ENCODE results near the gene ADGRD1. TPM values are rescaled to one million over a fixed set of nuclear protein-coding genes. Genes with fewer than 3 reads are reported as not detected.

ADGRD1 gene
- total RNA-seq, 1 donor from 2014 or later = 99.5 TPM

DNA sequence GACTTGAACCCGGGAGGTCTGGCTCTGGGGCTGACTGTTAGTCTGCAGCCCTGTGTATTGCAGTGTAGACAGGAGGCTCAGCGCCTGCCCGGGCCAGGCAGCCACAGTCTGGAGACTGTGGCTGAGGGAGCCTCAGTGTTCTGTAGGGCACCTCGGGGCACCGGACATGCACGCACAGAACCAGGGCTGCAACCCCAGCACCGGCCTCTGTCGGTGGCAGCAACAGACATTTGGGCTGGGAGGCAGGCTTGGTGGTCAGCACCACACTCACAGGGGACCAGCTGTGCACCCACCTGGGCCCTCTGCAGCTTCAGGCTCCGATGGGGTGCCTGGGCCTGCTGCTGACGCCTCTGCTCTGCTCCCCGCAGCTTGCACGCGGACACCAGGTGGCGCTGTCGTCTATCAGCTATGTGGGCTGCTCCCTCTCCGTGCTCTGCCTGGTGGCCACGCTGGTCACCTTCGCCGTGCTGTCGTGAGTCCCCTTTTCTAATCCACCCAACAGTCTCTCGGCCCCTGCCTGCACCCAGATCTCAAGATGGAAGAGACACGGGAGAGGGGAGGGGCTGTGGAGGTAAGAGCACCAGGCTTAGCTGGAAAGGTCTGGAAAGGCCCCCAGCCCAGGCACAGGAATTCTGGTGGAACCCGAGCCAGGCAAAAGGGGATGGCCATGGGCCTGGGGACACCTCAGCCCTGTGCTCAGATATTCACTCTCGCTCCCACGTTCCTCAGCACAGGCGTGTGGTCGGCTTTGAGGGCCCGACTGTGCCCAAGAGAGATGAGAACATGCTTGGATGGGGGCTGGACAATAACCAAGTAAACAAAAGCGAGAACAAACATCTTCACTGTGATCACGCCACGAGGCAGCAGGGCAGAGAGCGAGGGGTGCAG, 151.0 kb downstream of the ADGRD1 start:
- no peaks in the 10 kb centered on the region for H3K9me3 ChIP-seq (replicated peaks)
- H3K27me3 ChIP-seq (ENCODE audit: low read depth) = no peaks in the 10 kb centered on the region
- intact Hi-C loops (cut with micrococcal nuclease) = no loop called here
- no peak overlapping the region for H3K4me3 ChIP-seq
- TF ChIP-seq, protein P1, sequence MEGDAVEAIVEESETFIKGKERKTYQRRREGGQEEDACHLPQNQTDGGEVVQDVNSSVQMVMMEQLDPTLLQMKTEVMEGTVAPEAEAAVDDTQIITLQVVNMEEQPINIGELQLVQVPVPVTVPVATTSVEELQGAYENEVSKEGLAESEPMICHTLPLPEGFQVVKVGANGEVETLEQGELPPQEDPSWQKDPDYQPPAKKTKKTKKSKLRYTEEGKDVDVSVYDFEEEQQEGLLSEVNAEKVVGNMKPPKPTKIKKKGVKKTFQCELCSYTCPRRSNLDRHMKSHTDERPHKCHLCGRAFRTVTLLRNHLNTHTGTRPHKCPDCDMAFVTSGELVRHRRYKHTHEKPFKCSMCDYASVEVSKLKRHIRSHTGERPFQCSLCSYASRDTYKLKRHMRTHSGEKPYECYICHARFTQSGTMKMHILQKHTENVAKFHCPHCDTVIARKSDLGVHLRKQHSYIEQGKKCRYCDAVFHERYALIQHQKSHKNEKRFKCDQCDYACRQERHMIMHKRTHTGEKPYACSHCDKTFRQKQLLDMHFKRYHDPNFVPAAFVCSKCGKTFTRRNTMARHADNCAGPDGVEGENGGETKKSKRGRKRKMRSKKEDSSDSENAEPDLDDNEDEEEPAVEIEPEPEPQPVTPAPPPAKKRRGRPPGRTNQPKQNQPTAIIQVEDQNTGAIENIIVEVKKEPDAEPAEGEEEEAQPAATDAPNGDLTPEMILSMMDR (IDR thresholded peaks at IDR 0.05; ENCODE audit: borderline replicate concordance) = peak; percentile 94
- H3K36me3 ChIP-seq = peaks cover 19% of the 10 kb centered on the region
- peaks cover 13% of the 10 kb centered on the region for H3K4me1 ChIP-seq
- peak; percentile 87 for DNase-seq
- peak overlapping the region; percentile 18 for H3K27ac ChIP-seq (replicated peaks)

DNA sequence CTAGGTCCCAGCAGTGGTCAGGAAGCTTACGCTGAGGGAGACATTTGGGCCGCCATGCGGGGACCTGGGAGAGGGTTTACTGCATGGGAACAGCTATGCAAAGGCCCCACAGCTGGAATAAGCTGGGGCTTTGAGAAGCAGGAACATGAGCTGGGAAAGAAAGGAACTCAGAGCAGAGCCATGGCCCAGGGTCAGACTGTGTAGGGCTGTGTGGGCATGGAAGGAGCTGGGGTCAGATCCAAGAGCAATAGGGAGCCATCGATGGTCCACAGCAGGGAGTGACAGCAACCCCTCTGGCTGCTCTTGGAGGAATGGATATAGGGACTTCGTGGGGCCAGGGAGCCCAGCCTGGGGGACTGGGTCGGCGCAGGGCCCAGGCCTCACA, 151.6 kb downstream of the ADGRD1 start:
- DNase-seq = no peak
- Histone ChIP-seq H3K4me1 (peaks cover 13% of the 10 kb centered on the region), H3K27me3 (ENCODE audit: low read depth) (no peaks in the 10 kb centered on the region), H3K36me3 (peaks cover 19% of the 10 kb centered on the region), H3K4me3 (no peak overlapping the region), H3K9me3 (replicated peaks) (no peaks in the 10 kb centered on the region), H3K27ac (replicated peaks) (no peak overlapping the region)
- TF ChIP-seq, protein P1 (IDR thresholded peaks at IDR 0.05; ENCODE audit: borderline replicate concordance) = no peak
- intact Hi-C loops (cut with micrococcal nuclease) = no loop called here

DNA sequence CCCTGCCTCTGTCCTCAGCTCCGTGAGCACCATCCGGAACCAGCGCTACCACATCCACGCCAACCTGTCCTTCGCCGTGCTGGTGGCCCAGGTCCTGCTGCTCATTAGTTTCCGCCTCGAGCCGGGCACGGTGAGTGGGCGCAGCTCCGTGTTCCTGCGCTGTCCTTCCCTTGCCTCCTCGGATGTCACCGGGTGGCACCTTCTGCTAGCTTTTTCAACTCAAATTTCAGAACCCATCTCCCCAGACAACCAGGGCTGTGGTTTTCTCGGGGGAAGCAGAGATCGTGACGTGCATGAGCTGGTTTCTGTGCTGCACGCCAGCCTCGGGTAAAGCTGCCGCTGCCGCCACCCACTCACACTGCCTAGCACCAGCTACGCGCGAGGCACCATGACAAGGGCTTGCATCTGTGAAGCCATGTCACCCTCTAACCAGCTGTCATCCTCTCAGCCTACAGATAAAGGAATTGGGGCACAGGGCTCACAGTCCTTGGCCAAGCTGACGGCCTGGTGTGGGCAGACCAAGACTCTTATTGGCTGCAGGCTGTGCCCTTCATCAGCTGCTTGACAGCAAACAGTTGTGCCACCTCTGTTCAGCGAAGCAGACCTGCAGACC, 152.1 kb downstream of the ADGRD1 start:
- no peak for DNase-seq
- no peak overlapping the region for H3K27ac ChIP-seq (replicated peaks)
- H3K9me3 ChIP-seq (replicated peaks) = no peaks in the 10 kb centered on the region
- H3K4me3 ChIP-seq = no peak overlapping the region
- intact Hi-C loops (cut with micrococcal nuclease) = no loop called here
- no peaks in the 10 kb centered on the region for H3K27me3 ChIP-seq (ENCODE audit: low read depth)
- TF ChIP-seq, protein P1 (IDR thresholded peaks at IDR 0.05; ENCODE audit: borderline replicate concordance) = no peak
- H3K4me1 ChIP-seq = peaks cover 13% of the 10 kb centered on the region
- H3K36me3 ChIP-seq = peaks cover 19% of the 10 kb centered on the region

DNA sequence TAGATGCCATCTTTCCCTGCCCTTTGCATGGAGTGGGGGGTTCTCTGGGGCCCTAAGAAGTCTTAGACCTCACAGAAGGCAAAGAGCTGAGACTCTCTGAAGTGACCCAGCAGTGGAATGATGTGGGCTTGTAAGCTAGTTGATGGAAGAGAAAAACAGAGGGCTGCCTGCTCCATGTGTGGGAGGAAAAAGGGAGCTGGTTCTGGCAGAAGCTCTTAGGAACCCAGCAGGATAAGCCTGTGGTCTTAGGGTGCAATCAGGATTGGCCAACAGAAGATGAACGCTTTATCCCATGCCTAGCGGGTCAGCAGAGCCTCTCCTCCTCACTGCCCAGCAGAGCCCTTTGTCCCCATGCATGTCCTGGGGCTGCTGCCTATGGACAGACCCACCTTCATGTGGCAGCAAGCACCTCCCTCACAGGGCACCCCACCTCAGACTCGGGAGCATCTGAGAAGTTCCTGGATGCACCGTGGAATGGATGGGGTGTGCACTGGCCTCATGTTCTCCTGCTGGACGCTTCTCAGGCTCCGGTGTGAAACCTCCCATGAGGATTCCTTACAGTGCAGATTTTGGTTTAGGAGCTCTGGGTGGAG, 152.7 kb downstream of the ADGRD1 start:
- no peaks in the 10 kb centered on the region for H3K27me3 ChIP-seq (ENCODE audit: low read depth)
- intact Hi-C loops (cut with micrococcal nuclease) = no loop called here
- no peak for DNase-seq
- TF ChIP-seq, protein P1 (IDR thresholded peaks at IDR 0.05; ENCODE audit: borderline replicate concordance) = no peak
- no peak overlapping the region for H3K4me3 ChIP-seq
- H3K4me1 ChIP-seq = peaks cover 13% of the 10 kb centered on the region
- no peak overlapping the region for H3K27ac ChIP-seq (replicated peaks)
- H3K9me3 ChIP-seq (replicated peaks) = no peaks in the 10 kb centered on the region
- H3K36me3 ChIP-seq = peaks cover 19% of the 10 kb centered on the region

DNA sequence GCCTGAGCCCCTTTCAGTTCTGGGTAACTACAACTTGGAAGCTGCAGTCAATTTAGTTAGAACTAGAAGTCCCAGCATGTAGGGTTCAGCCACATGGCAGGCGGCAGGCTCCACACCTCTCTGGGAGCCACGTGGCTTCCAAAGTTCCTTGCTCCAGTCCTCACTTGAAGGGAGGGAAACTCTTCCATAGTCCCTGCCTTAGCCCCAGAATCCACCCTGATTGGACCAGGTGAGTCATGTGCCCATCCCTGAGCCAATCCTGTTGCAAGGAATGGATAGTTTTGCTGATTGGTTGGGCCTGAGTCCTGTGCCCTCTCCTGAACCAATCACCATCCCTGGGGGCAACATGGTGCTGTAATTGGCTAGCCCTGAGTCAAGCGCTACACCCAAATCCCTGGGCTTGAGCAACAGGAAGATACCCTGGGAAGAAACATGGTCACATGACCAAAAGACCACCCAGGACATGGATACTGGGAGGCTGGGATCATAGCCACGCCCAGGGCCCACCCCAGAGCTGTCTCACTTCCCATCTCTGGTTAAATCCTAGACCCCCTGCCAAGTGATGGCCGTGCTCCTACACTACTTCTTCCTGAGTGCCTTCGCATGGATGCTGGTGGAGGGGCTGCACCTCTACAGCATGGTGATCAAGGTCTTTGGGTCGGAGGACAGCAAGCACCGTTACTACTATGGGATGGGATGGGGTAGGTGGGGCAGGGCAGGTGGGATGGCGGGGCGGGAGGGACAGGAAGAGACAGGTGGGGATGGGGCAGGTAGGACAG, 154.7 kb downstream of the ADGRD1 start:
- Histone ChIP-seq H3K9me3 (replicated peaks) (no peaks in the 10 kb centered on the region), H3K27ac (replicated peaks) (no peak overlapping the region), H3K27me3 (ENCODE audit: low read depth) (no peaks in the 10 kb centered on the region), H3K4me1 (peaks cover 19% of the 10 kb centered on the region), H3K36me3 (peaks cover 22% of the 10 kb centered on the region), H3K4me3 (no peak overlapping the region)
- intact Hi-C loops (cut with micrococcal nuclease) = no loop called here
- TF ChIP-seq, protein P1 (IDR thresholded peaks at IDR 0.05; ENCODE audit: borderline replicate concordance) = no peak
- DNase-seq = no peak

Measured in left ventricle myocardium inferior (tissue), 1 donor.